Trophoblast cell (in vitro differentiated cells and primary cell): ENCODE measurements around the gene SPATA24.

Source experiments
- DNase-seq, 2 donors: peaks; one replicate each; pipeline ENCODE4 v3.0.0-alpha.2; 2016
- H2AFZ ChIP-seq: 2 replicates; pipeline ENCODE4 v1.6.1; 2013; ENCODE audit warnings: low read length, moderate library complexity, mild to moderate bottlenecking; ENCODE audit not compliant: insufficient read depth, poor library complexity
- H2AK5ac ChIP-seq: 2 replicates; pipeline ENCODE4 v1.6.1; 2013; ENCODE audit warnings: mild to moderate bottlenecking, low read length
- H2BK120ac ChIP-seq: 2 replicates; pipeline ENCODE4 v1.6.1; 2013; ENCODE audit warnings: low read length, mild to moderate bottlenecking, moderate library complexity; ENCODE audit not compliant: insufficient read depth, poor library complexity
- H2BK12ac ChIP-seq: 2 replicates; pipeline ENCODE4 v1.6.1; 2013; ENCODE audit warnings: mild to moderate bottlenecking, low read length, moderate library complexity
- H2BK5ac ChIP-seq: 2 replicates; pipeline ENCODE4 v1.6.1; 2013; ENCODE audit warnings: low read length, low read depth, moderate library complexity, mild to moderate bottlenecking; ENCODE audit not compliant: poor library complexity
- H3K14ac ChIP-seq: 2 replicates; pipeline ENCODE4 v1.6.1; 2013; ENCODE audit warnings: mild to moderate bottlenecking, low read length
- H3K18ac ChIP-seq: 2 replicates; pipeline ENCODE4 v1.6.1; 2013; ENCODE audit warnings: mild to moderate bottlenecking, low read length
- H3K23ac ChIP-seq: 2 replicates; pipeline ENCODE4 v1.6.1; 2013; ENCODE audit warnings: low read length
- H3K27ac ChIP-seq: 2 replicates; pipeline ENCODE4 v1.5.1; 2013; ENCODE audit warnings: low read depth, mild to moderate bottlenecking, inconsistent platforms, low read length, moderate library complexity
- H3K27me3 ChIP-seq: 2 replicates; pipeline ENCODE4 v1.6.1; 2013; ENCODE audit warnings: inconsistent platforms, mild to moderate bottlenecking, low read length, moderate library complexity; ENCODE audit not compliant: insufficient read depth
- H3K36me3 ChIP-seq, 2 experiments: 1 replicate in 1 of 2; 2 replicates in 1 of 2; pipeline ENCODE4 v1.6.1; 2013; ENCODE audit warnings: low read length in 2 of 2, mild to moderate bottlenecking in 2 of 2, moderate library complexity in 1 of 2; ENCODE audit not compliant: insufficient read depth in 2 of 2, control insufficient read depth in 1 of 2
- H3K4ac ChIP-seq: 2 replicates; pipeline ENCODE4 v1.6.1; 2013; ENCODE audit warnings: low read depth, mild to moderate bottlenecking, low read length, moderate library complexity
- H3K4me1 ChIP-seq, 2 experiments: 1 replicate in 1 of 2; 2 replicates in 1 of 2; pipeline ENCODE4 v1.6.1; 2013; ENCODE audit warnings: low read length in 2 of 2, mild to moderate bottlenecking in 2 of 2, moderate library complexity in 1 of 2; ENCODE audit not compliant: insufficient read depth in 2 of 2, control insufficient read depth in 1 of 2
- H3K4me2 ChIP-seq: 2 replicates; pipeline ENCODE4 v1.6.1; 2013; ENCODE audit warnings: inconsistent platforms, mild to moderate bottlenecking, low read length, moderate library complexity
- H3K4me3 ChIP-seq: 2 replicates; pipeline ENCODE4 v1.5.1; 2013; ENCODE audit warnings: mild to moderate bottlenecking, low read depth, low read length, inconsistent platforms
- H3K79me1 ChIP-seq: one replicate; pipeline ENCODE4 v1.6.1; 2013; ENCODE audit warnings: low read length
- H3K79me2 ChIP-seq: 2 replicates; pipeline ENCODE4 v1.6.1; 2013; ENCODE audit warnings: low read length, mild to moderate bottlenecking; ENCODE audit not compliant: control insufficient read depth, insufficient read depth, poor library complexity
- H3K9ac ChIP-seq: 2 replicates; pipeline ENCODE4 v1.6.1; 2013; ENCODE audit warnings: mild to moderate bottlenecking, low read length
- H3K9me3 ChIP-seq: 2 replicates; pipeline ENCODE4 v1.6.1; 2013; ENCODE audit warnings: low read depth, mild to moderate bottlenecking, control low read depth, inconsistent platforms, low read length; ENCODE audit not compliant: insufficient read depth
- H4K12ac ChIP-seq: 2 replicates; pipeline ENCODE4 v1.6.1; 2013; ENCODE audit warnings: low read depth, mild to moderate bottlenecking, low read length, moderate library complexity
- H4K8ac ChIP-seq: 2 replicates; pipeline ENCODE4 v1.6.1; 2013; ENCODE audit warnings: low read depth, mild to moderate bottlenecking, low read length, moderate library complexity
- H4K91ac ChIP-seq: one replicate; pipeline ENCODE4 v1.6.1; 2013; ENCODE audit warnings: low read depth, mild to moderate bottlenecking, low read length, moderate library complexity
- WGBS: extraction: QIAGEN DNeasy Blood & Tissue Kit; methylation state at CpG from one replicate; pipeline ENCODE4 v1.1.7; 2013; ENCODE audit warnings: missing lambda C conversion rate; ENCODE audit not compliant: insufficient read length, insufficient coverage; ENCODE audit errors: extremely low coverage; 5-methylcytosine and 5-hydroxymethylcytosine counted together

Gene SPATA24

GRCh38 chr5:139402561-139403158, 1.2 kb downstream of the SPATA24 start:
- Histone ChIP-seq H2AFZ (no peak overlapping the region), H2BK12ac (no peak overlapping the region), H3K18ac (no peak overlapping the region), H2AK5ac (no peak overlapping the region), H3K36me3 (no peaks in the 10 kb centered on the region), H4K8ac (no peak overlapping the region), H4K12ac (no peak overlapping the region), H3K4ac (no peak overlapping the region), H3K9me3 (no peaks in the 10 kb centered on the region), H3K4me2 (no peak overlapping the region), H3K79me2 (no peaks in the 10 kb centered on the region), H3K27me3 (no peaks in the 10 kb centered on the region), H3K14ac (no peak overlapping the region), H3K4me1 (peaks cover 3 to 7% of the 10 kb centered on the region in 2 experiments), H3K4me3 (no peak overlapping the region), H2BK5ac (no peak overlapping the region), H4K91ac (no peak overlapping the region), H2BK120ac (no peak overlapping the region), H3K9ac (no peak overlapping the region), H3K79me1 (peaks cover 9% of the 10 kb centered on the region), H3K27ac (no peak overlapping the region), H3K23ac (no peak overlapping the region)
- peak; percentile 15 to 53 for DNase-seq
- WGBS: no CpG with 5 or more reads among the region's 7 CpGs

- no peak overlapping the region for H2BK12ac ChIP-seq
- H3K27me3 ChIP-seq: no peaks in the 10 kb centered on the region
- H2BK120ac ChIP-seq: no peak overlapping the region
- no peak overlapping the region for H3K14ac ChIP-seq
- no peak overlapping the region for H3K27ac ChIP-seq
- H4K91ac ChIP-seq: no peak overlapping the region
- H3K79me2 ChIP-seq: no peaks in the 10 kb centered on the region
- H4K8ac ChIP-seq: no peak overlapping the region
- peaks cover 3 to 7% of the 10 kb centered on the region in 2 experiments for H3K4me1 ChIP-seq
- no peaks in the 10 kb centered on the region for H3K36me3 ChIP-seq
- H3K4me2 ChIP-seq: no peak overlapping the region
- H2AK5ac ChIP-seq: no peak overlapping the region
- no peak overlapping the region for H3K18ac ChIP-seq
- no peak overlapping the region for H2BK5ac ChIP-seq
- no peak overlapping the region for H3K4me3 ChIP-seq
- H3K9ac ChIP-seq: no peak overlapping the region
- H2AFZ ChIP-seq: no peak overlapping the region
- no CpG with 5 or more reads among the region's 10 CpGs for WGBS
- H4K12ac ChIP-seq: no peak overlapping the region
- peaks cover 9% of the 10 kb centered on the region for H3K79me1 ChIP-seq
- no peaks in the 10 kb centered on the region for H3K9me3 ChIP-seq
- no peak for DNase-seq
- H3K4ac ChIP-seq: no peak overlapping the region
- no peak overlapping the region for H3K23ac ChIP-seq
Measured at GRCh38 chr5:139401546-139401945, 2.3 kb downstream of the SPATA24 start.

- no peak overlapping the region for H2BK120ac ChIP-seq
Measured at GRCh38 chr5:139399501-139400121, 4.3 kb downstream of the SPATA24 start.

DNA sequence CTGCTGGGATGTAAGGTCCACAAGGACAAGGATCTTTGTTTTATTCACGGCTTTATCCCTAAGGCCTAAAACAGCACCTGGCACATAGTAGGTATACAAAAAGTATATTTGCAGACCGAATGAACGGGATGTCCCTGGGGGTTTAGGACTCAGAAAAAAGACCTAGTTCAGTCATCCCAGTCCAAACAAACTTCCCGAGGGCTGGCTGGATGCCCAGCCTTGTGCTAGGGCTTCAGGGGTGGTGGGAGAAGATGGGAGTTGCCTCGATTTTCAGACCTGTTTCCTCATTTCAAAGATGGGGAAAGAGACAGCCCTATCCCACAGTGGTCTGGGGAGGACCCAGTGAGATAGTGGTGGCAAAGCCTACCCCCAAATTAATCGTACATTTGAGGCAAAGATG, 6.0 kb downstream of the SPATA24 start:
- no peak overlapping the region for H4K12ac ChIP-seq
- WGBS: no CpG with 5 or more reads among the region's 6 CpGs

More at GRCh38 chr5:139399501-139400121, 4.3 kb downstream of the SPATA24 start:
- Histone ChIP-seq H4K12ac (no peak overlapping the region), H2AFZ (no peak overlapping the region), H2BK12ac (no peak overlapping the region), H2BK5ac (no peak overlapping the region), H3K18ac (no peak overlapping the region), H3K36me3 (no peaks in the 10 kb centered on the region), H3K79me1 (peaks cover 9% of the 10 kb centered on the region), H2AK5ac (no peak overlapping the region), H3K4me1 (peaks cover 5 to 7% of the 10 kb centered on the region in 2 experiments), H3K27ac (no peak overlapping the region), H4K8ac (no peak overlapping the region), H3K23ac (no peak overlapping the region), H3K4ac (no peak overlapping the region), H3K4me3 (no peak overlapping the region), H3K9ac (no peak overlapping the region), H4K91ac (no peak overlapping the region), H3K27me3 (peaks cover 7% of the 10 kb centered on the region), H3K14ac (no peak overlapping the region), H3K9me3 (peaks cover 2% of the 10 kb centered on the region), H3K4me2 (no peak overlapping the region), H3K79me2 (no peaks in the 10 kb centered on the region)
- no CpG with 5 or more reads among the region's 6 CpGs for WGBS
- DNase-seq: no peak

More for the DNA sequence above, 6.0 kb downstream of the SPATA24 start:
- Histone ChIP-seq H3K36me3 (no peaks in the 10 kb centered on the region), H3K14ac (no peak overlapping the region), H4K8ac (no peak overlapping the region), H3K4me1 (peaks cover 15% of the 10 kb centered on the region in 2 experiments), H3K4me3 (no peak overlapping the region), H3K23ac (no peak overlapping the region), H3K9ac (no peak overlapping the region), H3K4me2 (no peak overlapping the region), H3K18ac (no peak overlapping the region), H3K4ac (no peak overlapping the region), H4K91ac (no peak overlapping the region), H3K9me3 (peaks cover 2% of the 10 kb centered on the region), H3K79me1 (no peaks in the 10 kb centered on the region), H3K27ac (no peak overlapping the region), H2BK5ac (no peak overlapping the region), H2BK120ac (no peak overlapping the region), H2AK5ac (no peak overlapping the region), H2BK12ac (no peak overlapping the region), H3K27me3 (peaks cover 24% of the 10 kb centered on the region), H2AFZ (no peak overlapping the region), H3K79me2 (peaks cover 4% of the 10 kb centered on the region)
- DNase-seq: no peak
